GM18505 (cell line): Measurements from ENCODE around the gene GRIN3B.

ENCODE experiments used
- ATAC-seq: cut with Tn5 transposase; IDR thresholded peaks from one replicate; pipeline ENCODE4 v1.9.1; 2021; ENCODE audit not compliant: unreplicated experiment
- POLR2A ChIP-seq: IDR thresholded peaks from 4 replicates; pipeline ENCODE4 v1.6.1; 2011; ENCODE audit warnings: borderline replicate concordance; ENCODE audit not compliant: insufficient read depth, insufficient read length; ENCODE audit errors: extremely low read depth

Gene GRIN3B

GRCh38 chr19:974564-975257, 25.5 kb upstream of the GRIN3B start:
- ATAC-seq = no peak
- TF ChIP-seq POLR2A = no peak

GRCh38 chr19:976476-976875, 23.7 kb upstream of the GRIN3B start:
- no peak for TF ChIP-seq POLR2A
- no peak for ATAC-seq

- ATAC-seq = no peak
- TF ChIP-seq POLR2A = no peak
Measured at GRCh38 chr19:977058-977464, 23.2 kb upstream of the GRIN3B start.

- ATAC-seq = no peak
- no peak for TF ChIP-seq POLR2A
Measured at GRCh38 chr19:979318-979741, 20.9 kb upstream of the GRIN3B start.

- ATAC-seq = no peak
- no peak for TF ChIP-seq POLR2A
Measured at GRCh38 chr19:980133-980998, 19.9 kb upstream of the GRIN3B start.

- no peak for TF ChIP-seq POLR2A
- ATAC-seq = peak; percentile 48
Measured at GRCh38 chr19:982567-983170, 17.6 kb upstream of the GRIN3B start.

- TF ChIP-seq POLR2A = peak; percentile 68
- peak; percentile 74 for ATAC-seq
Measured at GRCh38 chr19:984165-984967, 15.9 kb upstream of the GRIN3B start, which contains the start of gene WDR18. WDR18 (plus strand) TSS chr19:984345; CDS start chr19:984354, 9 bp downstream.

GRCh38 chr19:986083-986482, 14.1 kb upstream of the GRIN3B start:
- no peak for TF ChIP-seq POLR2A
- ATAC-seq = no peak

- ATAC-seq = no peak
- no peak for TF ChIP-seq POLR2A
Measured at GRCh38 chr19:988081-988480, 12.1 kb upstream of the GRIN3B start.

GRCh38 chr19:988510-988909, 11.7 kb upstream of the GRIN3B start:
- TF ChIP-seq POLR2A = no peak
- no peak for ATAC-seq

GRCh38 chr19:989381-990081, 10.7 kb upstream of the GRIN3B start:
- ATAC-seq = no peak
- no peak for TF ChIP-seq POLR2A

GRCh38 chr19:990119-990571, 10.1 kb upstream of the GRIN3B start:
- no peak for TF ChIP-seq POLR2A
- no peak for ATAC-seq

- TF ChIP-seq POLR2A = no peak
Measured at GRCh38 chr19:990746-991145, 9.5 kb upstream of the GRIN3B start.

More at GRCh38 chr19:990746-991145, 9.5 kb upstream of the GRIN3B start:
- no peak for ATAC-seq
